GM11168 (cell line): ENCODE data around the gene IRAK2.
"Not testable (repeated sequence)": the region's sequence is repeated elsewhere in the genome, so short reads cannot be mapped to it uniquely, and the experiment has no call there.

ENCODE experiments used
- in situ Hi-C: fragments of 300-500 bp; cut with MboI; formaldehyde crosslinking; loops from one replicate; pipeline ENCODE4 v1.12.0; 2022; ENCODE audit warnings: low sequenced_read_pairs; ENCODE audit not compliant: unreplicated experiment

The IRAK2 gene, protein sequence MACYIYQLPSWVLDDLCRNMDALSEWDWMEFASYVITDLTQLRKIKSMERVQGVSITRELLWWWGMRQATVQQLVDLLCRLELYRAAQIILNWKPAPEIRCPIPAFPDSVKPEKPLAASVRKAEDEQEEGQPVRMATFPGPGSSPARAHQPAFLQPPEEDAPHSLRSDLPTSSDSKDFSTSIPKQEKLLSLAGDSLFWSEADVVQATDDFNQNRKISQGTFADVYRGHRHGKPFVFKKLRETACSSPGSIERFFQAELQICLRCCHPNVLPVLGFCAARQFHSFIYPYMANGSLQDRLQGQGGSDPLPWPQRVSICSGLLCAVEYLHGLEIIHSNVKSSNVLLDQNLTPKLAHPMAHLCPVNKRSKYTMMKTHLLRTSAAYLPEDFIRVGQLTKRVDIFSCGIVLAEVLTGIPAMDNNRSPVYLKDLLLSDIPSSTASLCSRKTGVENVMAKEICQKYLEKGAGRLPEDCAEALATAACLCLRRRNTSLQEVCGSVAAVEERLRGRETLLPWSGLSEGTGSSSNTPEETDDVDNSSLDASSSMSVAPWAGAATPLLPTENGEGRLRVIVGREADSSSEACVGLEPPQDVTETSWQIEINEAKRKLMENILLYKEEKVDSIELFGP

DNA sequence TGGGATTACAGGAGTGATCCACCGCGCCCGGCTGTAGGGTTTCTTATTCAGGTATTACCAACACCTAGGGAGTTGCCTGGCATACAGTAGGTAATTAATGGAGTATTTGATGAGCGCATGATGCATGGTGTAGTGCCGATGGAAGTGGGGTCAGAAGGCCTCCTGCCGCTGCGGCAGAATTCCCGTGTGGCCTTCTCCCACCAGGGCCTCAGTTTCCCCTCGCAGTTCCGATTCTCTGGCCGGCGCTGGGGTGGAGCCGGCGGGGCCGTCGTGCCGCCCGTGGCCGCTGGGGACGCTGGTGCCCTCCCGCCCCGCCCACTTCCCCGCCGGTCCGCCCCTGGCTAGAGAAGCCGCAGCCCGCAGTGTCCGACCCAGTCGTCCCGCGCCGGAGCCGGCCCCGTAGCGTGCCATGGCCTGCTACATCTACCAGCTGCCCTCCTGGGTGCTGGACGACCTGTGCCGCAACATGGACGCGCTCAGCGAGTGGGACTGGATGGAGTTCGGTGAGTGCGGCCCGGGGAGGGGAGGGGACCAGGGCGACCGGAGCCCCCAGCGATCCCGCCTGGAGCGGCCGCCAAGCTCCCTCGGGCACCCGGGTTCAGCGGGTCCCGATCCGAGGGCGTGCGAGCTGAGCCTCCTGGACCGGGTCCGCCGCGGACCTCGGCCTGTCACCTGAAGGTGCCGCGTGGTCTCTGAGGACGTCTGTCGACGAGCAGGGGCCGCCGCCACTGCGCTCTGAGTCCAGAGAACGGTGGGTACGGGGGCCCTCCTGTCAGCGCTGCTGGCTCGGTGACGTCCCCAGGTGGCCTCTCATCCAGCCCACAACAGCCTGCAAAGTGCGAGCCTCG is at the start of gene IRAK2:
Gene IRAK2 (plus strand): TSS at position 374 of the 848 bp plus-strand sequence. CDS start 36 bp downstream, at position 410.
- in situ Hi-C loops = no loop called here

DNA sequence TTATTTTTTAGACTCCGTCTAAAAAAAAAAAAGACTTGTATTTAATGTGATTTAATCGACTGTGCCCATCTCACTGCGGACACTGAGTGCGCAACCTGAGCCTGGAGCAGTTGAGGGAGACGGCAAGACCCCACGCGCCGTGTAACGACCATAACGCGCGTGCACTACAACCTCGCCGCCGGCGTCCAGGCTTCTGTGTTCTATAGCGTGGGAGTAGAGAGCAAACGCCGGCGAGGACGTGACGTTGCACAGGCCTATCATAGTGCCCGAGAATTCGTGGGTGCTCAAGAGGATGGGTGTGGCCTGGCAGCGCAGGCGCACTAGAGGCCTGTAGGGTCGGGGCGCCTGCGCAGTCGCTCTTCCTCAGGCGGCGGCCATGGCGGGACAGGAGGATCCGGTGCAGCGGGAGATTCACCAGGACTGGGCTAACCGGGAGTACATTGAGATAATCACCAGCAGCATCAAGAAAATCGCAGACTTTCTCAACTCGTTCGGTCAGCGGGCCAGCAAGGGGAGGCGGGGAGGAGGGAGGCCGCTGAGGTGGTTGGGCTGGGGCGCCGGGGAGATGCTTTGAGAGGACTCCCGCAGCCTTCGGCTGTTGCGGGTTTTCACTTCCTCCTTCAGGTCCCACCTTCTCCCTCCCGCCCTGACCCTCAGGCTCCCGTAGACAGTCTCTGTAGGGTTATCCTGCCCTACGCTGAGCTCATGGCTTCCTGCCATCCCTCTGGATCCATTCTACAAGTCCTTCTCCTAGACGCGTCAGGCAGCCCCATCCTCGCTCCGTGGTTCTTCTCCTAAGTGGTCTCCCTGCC is 49.2 kb upstream of the IRAK2 start, which contains the start of gene BRK1:
Gene BRK1 (plus strand): TSS at position 350 of the 812 bp plus-strand sequence. CDS start 27 bp downstream, at position 377.
- in situ Hi-C loops = no loop called here

DNA sequence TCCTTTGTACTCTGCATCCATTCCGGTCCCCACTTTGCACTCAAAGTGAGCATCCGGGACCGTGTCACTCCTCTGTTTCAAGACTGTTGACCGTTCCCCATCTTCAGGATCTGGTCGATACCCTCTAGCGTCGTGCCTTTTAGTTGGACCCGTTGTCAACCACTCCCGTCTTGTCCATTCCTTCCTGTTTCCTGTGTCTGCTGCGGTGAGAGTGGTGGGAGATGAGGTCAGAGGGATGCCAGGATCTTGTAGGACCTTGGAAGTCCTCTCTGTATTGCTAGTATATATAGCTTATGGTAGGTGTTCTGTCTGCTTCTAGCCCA is 48.6 kb upstream of the IRAK2 start:
- in situ Hi-C loops = no loop called here

DNA sequence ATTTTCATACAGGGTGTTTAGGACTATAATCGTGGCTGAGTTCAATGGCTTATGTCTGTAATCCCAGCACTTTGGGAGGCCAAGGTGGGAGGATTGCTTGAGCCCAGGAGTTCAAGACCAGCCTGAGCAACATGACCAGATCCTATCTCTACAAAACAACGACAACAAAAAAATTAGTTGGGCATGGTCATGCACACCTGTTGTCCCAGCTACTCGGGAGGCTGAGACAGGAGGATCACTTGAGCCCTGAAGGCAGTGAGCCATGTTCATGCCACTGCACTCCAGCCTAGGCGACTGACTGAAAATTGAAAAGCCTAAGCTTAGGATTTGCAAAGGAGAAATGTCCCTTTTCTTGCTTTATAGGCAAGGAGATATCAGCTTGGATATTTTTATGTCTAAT is 47.8 kb upstream of the IRAK2 start:
- in situ Hi-C loops = no loop called here

DNA sequence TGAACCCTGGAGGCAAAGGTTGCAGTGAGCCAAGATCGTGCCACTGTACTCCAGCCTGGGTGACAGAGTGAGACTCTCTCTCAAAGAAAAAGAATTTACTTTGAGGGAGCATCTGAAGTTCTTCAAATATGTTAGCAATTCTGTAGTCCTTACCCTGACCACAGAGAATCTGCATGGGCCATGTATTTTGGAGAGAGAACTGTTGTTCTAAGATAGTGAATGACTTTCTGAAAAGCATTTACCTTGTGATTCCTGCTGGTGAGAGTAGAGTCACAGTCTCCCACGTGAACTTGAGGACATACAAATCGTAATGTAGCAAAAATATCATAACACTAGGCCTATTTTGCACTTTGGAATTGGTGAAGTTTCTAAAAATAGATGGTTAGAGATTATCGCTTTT is 45.3 kb upstream of the IRAK2 start:
- in situ Hi-C loops = no loop called here

DNA sequence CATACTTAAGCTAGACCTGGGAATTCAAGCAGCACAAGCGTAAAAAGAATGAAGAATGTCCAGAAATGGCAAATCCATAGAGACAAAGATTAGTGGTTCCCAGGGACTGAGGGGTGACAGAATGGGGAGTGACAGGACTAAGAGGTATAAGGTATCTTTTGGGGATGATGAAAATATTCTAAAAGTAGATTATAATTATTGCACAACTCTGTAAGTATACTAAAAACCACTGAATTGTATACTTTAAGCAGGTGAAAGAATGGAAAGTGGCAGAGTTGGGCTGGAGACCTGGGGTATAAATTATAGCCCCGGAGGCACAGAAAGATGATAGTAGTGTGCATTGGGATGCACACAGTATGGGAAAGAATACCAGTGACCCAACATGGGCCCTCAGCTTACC is 43.7 kb upstream of the IRAK2 start:
- in situ Hi-C loops = no loop called here

DNA sequence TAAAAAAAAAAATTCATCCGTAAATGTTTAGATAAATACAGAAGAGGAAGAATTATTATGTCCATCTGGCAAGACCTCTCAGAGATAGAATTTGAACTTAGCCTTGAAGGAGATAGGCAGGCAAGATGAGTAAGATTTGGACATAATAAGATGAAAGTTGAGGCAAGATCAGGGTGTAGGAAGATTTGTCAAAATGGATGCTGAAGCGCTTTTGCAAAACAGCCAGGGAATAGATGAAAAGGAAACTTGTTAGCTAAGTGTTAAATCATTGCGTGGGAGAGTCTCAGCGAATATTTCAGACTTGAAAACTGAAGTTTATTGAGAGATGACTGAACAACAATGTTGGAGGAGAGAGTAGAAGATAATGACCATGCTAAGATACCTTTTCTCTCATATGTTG is 42.0 kb upstream of the IRAK2 start:
- in situ Hi-C loops = no loop called here

DNA sequence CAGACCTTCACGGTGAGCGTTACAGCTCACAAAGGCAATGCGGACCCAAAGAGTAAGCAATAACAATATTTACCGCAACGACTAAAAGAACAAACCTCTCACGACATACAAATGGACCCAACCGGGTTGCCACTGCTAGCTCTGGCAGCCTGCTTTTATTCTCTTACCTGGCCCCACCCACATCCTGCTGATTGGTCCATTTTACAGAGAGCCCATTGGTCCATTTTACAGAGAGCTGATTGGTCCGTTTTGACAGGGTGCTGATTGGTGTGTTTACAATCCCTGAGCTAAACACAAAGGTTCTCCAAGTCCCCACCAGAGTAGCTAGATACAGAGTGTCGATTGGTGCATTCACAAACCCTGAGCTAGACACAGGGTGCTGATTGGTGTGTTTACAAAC is 28.8 kb upstream of the IRAK2 start:
- in situ Hi-C loops = not testable (repeated sequence)

DNA sequence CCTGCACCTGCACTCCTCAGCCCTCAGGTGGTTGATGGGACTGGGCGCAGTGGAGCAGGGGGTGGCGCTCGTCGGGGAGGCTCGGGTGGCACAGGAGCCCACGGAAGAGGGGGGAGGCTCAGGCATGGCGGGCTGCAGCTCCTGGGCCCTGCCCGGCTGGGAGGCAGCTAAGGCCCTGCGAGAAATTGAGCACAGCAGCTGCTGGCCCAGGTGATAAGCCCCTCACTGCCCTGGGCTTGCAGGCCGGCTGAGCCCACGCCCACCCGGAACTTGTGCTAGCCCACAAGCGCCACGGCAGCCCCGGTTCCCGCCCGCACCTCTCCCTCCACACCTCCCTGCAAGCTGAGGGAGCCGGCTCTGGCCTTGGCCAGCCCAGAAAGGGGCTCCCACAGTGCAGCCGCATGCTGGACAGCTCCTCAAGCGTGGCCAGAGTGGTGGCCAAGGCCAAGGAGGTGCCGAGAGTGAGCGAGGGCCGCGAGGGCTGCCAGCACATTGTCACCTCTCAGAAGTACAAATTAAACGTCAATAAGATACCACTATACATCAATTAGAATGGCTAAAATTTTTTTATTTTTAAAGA is 28.2 kb upstream of the IRAK2 start:
- in situ Hi-C loops = no loop called here

DNA sequence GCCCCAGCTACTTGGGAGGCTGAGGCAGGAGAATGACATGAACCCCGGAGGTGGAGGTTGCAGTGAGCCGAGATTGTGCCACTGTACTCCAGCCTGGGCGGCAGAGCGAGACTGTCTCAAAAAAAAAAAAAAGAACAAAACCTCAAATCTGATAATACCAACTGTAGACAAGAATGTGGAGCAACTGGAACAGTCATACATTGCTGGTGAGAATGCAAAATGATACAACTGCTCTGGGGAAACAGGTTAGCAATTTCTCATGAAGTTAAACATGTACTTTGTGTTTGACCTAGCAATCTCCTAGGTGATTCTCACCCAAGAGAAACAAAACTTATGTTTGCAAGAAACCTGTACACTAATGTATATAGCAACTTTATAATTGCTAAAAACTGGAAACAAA is 27.5 kb upstream of the IRAK2 start:
- in situ Hi-C loops = no loop called here

DNA sequence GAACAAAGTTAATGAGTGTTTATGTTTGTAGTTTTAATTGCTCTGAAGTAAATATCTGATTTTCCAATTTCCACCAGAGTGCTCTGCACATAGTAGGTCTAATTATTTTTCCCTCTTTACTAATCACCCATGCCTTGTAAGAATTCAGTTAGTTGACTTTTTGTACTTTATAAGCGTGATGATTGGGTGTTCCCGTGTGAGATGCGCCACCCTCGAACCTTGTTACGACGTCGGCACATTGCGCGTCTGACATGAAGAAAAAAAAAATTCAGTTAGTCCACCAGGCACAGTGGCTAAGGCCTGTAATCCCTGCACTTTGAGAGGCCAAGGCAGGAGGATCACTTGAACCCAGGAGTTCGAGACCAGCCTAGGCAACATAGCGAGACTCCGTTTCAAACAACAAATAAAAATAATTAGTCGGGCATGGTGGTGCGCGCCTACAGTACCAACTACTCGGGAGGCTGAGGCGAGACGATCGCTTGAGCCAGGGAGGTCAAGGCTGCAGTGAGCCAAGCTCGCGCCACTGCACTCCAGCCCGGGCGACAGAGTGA is 23.6 kb upstream of the IRAK2 start:
- in situ Hi-C loops = no loop called here

DNA sequence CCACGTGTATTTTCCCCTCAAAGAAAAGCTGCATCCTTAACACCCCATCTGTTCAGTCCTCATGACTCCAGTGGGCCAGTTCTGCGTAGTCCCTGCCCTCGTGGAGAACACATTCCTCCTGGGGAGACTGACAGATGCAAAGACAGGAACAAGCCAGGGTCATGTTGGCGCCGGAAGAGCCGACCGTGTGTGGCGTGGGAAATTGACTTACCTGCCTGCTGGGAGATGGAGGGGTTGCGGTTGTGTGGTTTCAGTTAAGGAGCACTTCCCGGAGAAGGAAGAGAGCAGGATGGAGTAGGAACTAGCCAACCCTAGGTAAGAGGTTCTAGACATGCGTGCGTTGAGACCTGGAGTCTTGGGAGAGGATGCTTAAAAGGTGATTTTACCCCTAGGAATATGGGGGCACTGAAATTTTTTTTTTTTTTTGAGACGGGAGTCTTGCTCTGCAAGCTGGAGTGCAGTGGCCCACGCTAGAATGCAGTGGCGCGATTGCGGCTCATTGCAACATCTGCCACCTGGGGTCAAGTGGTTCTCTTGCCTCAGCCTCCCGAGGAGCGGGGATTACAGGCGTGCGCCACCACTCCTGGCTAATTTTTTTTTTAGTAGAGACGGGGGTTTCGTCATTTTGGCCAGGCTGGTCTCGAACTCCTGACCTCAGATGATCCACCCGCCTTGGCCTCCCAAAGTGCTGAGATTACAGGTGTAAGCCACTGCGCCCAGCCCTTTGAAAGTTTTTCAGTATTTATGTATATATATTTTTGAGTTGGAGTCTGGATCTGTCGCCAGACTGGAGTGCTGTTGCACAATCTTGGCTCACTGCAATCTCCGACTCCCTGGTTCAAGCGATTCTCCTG is 21.8 kb upstream of the IRAK2 start:
- in situ Hi-C loops = no loop called here

DNA sequence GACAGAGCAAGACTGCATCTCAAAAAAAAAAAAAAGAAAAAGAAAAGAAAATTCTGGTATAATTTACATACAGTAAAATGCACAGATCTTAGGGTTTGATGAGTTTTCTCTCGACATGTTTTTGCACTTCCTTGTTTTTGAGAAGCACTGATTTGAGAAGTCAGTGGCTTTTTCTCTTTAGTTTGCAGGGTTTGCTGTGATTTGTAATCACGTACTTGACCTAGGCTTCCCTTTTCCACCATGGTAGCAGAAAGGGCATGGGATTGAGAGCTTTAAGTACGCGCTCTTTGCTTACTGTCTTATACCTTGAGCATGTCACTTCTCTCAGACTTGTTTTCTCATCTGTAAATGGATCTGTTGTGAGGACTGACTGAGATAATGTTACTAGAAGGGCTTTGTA is 19.0 kb upstream of the IRAK2 start:
- in situ Hi-C loops = no loop called here

DNA sequence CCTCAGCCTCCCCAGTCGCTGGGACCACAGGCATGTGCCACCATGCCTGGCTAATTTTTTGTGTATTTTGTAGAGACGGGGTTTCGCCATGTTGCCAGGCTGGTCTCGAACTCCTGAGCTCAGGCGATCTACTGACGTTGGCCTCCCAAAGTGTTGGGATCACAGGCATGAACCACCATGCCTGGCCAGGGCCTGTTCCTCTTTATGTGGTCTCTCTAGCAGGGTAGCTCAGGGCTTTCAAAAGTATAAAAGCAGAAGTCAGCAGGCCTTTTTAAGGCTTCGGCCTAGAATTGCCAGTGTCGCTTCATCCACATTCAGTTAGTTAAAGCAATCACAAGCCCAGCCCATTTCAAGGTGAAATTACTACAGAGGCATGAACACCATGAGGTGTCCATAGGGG is 15.5 kb upstream of the IRAK2 start:
- in situ Hi-C loops = no loop called here

DNA sequence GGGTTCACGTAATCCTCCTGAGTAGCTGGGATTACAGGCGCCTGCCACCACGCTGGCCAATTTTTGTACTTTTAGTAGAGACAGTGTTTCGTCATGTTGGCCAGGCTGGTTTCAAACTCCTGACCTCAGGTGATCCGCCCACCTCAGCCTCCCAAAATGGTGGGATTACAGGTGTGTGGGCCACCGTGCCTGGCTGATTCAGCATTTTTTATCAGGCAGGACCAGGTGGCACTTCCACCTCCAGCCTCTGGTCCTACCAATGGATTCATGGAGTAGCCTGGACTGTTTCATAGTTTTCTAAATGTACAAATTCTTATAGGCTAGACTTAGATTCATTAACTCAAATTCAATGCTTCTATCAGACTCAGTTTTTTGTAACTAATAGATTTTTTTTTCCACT is 13.7 kb upstream of the IRAK2 start:
- in situ Hi-C loops = no loop called here

DNA sequence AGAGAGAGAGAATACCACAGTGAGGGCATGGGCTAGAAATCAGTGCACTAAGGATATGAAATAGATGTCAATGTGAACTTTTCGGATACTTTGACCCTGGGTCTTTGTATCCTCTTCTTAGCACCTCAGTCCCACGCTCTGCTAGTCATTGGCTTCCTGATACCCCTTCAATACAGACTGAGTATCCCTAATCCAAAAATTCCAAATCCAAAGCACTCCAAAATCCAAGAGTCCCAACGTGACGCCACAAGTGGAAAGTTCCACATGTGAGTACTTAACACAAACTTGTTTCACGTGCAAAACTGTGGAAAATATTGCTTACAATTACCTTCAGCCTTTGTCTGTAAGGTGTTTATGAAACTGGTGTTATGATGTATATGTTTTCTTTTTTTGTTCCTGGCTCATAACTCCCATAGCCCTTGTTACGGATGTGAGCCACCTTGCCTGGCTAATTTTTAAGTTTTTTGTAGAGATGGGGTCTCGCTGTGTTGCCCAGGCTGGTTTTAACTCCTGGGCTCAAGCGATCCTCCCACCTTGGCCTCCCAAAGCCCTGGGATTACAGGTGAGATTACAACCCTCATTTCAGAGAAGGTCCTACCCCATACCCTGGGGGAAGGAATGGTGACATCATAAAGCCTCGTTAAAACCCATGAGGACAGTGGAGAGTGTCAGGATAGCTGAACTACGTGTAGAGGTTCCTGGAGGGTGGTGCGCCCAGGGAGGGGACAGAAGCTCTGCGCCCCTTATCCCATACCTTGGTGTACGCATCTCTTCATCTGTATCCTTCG is 10.2 kb upstream of the IRAK2 start:
- in situ Hi-C loops = no loop called here

DNA sequence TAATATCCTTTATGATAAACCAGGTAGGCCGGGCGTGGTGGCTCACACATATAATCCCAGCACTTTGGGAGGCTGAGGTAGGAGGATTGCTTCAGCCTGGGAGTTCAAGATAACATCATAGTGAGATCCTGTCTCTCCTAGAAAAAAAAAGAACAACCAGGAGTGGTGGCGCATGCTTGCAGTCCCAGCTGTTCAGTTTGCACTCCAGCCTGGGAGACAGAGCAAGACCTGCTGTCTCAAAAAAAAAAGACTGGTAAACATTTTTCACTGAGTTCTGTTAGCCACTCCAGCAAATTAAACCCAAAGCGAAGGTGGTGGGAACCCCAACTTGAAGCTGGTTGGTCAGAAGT is 9.6 kb upstream of the IRAK2 start:
- in situ Hi-C loops = no loop called here

DNA sequence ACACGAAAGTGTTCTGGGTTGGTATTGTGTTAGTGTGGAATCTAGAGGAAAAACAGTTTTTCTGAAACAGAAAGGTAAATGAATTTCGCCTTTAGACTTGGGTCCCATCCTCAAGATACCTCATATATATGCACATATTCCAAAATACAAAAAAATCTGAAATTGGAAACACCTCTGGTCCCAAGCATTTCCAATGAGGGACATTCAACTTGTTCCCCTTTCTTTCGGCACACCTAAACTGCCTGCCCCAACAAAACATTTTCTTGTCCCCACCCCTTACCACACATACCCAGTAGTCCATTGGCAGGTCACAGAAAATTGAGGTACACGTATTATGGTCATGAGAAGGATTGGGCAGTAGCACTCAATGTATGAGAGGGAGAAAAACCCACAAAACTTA is 9.1 kb upstream of the IRAK2 start:
- in situ Hi-C loops = no loop called here
